Activated naive CD4-positive, alpha-beta T cell (primary cell): ENCODE data around the gene CEBPE.

Experiments used
- DNase-seq, 4 experiments: peaks; one replicate each; lab custom pipeline; 2025; lab: John Stamatoyannopoulos, UW

Gene CEBPE

GRCh38 chr14:23118506-23119362, at the start of gene CEBPE:
Gene CEBPE (minus strand): TSS chr14:23119255. CDS start chr14:23119091, 164 bp downstream.
- DNase-seq: no peak

- no peak for DNase-seq
These were observed 49.2 kb upstream of the CEBPE start for GRCh38 chr14:23168246-23168645.

GRCh38 chr14:23167116-23167847, 48.2 kb upstream of the CEBPE start:
- no peak for DNase-seq

- no peak for DNase-seq
These were observed 45.9 kb upstream of the CEBPE start for GRCh38 chr14:23164949-23165348.

- no peak for DNase-seq
These were observed 45.2 kb upstream of the CEBPE start for GRCh38 chr14:23164250-23164649.

GRCh38 chr14:23163830-23164229, 44.8 kb upstream of the CEBPE start:
- no peak for DNase-seq

GRCh38 chr14:23162800-23163199, 43.7 kb upstream of the CEBPE start:
- no peak for DNase-seq

- DNase-seq: no peak
These were observed 43.0 kb upstream of the CEBPE start for GRCh38 chr14:23162005-23162404.

GRCh38 chr14:23160924-23161522, 42.0 kb upstream of the CEBPE start:
- DNase-seq: no peak

- no peak for DNase-seq
These were observed 40.5 kb upstream of the CEBPE start for GRCh38 chr14:23159532-23159931.

GRCh38 chr14:23158779-23159178, 39.7 kb upstream of the CEBPE start:
- DNase-seq: no peak

- no peak for DNase-seq
These were observed 36.0 kb upstream of the CEBPE start for GRCh38 chr14:23154964-23155587.

GRCh38 chr14:23153851-23154796, 35.1 kb upstream of the CEBPE start:
- DNase-seq: no peak

GRCh38 chr14:23151342-23151741, 32.3 kb upstream of the CEBPE start:
- DNase-seq: no peak

- DNase-seq: no peak
These were observed 30.7 kb upstream of the CEBPE start for GRCh38 chr14:23149745-23150144.

- no peak for DNase-seq
These were observed 29.7 kb upstream of the CEBPE start for GRCh38 chr14:23148591-23149249.

GRCh38 chr14:23147676-23148075, 28.6 kb upstream of the CEBPE start:
- DNase-seq: no peak

- DNase-seq: no peak
These were observed 27.9 kb upstream of the CEBPE start for GRCh38 chr14:23146980-23147379.

GRCh38 chr14:23146351-23146910, 27.4 kb upstream of the CEBPE start:
- no peak for DNase-seq

- DNase-seq: no peak
These were observed 26.8 kb upstream of the CEBPE start for GRCh38 chr14:23145794-23146350.
